ENCODE measurements around the gene GYPA.
"Not testable (repeated sequence)": the region's sequence is repeated elsewhere in the genome, so short reads cannot be mapped to it uniquely, and the experiment has no call there.

Gene GYPA

DNA sequence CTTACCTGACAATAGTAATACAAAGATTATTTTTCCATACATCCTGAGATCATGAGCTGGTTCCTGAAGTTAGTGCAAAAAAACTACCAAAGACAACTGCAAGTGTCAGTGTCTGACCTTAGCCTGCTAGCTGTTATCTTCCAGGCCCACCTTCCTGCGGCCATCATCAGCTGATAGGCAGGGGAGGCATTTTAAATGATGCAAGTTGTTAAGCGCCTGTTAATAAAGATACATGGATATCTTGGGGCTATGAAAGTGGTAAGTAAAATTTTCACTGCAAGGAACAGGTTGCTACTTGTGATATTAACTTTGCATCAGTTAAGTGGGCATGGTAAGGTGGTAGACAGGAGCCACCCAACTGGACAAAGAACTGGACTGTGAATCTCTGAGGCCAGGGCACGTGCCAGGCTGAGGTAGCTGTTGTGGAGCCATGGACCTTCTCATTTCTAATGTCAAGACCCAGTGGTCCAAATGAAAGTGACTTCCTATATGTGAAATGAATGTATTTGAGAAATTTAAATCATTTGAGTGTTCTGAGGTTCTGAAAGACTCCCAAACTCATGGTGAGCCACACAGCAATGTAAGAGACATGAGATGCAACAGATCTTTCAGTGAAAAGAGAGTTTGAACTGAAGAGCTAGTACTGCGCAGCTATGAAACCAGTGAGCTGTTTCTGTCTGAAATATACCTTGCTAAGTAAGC, at the start of gene GYPA:
Gene GYPA, minus strand, starts transcription at position 125 of the 702 bp plus-strand sequence. Its CDS starts 83 bp downstream, at position 42.
- not testable (repeated sequence) for DNase-seq

DNA sequence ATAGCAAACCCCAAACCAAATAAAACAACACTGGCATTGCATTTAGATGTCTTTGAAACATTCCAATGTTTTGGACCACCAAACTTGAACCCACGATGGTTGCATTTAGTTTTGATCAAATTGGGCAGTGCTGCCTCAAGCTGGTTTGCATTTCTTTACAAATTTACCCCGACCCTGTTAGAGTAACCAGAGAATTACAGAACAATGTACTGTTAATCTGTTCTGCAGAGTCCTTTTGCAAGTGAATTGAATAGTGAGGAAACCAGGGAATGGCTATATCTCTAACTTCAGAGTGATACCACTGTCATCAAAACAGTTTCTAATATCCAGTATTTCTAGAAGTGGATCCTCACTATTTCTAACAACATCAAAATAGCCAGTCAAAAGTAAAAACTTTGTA, 49.5 kb upstream of the GYPA start:
- DNase-seq: no peak

DNA sequence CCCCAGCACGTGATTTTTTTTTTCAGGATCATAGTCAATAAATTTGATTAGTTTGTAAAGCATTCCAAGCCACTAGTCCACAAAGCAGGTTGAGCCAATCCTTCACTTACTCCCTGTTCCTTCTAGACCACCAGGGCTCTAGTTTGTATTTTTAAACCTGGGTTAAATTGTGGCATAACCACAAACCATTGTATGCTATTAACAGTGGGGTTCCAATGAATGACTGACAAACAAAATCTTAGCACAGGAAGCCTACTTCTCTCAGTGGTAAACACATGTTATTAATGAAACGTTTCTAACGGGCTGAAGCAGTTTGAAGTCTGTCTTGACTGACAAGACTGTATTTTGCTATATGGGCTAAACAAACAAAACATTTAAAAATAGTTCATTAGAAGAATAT, 48.6 kb upstream of the GYPA start:
- no peak for DNase-seq

DNA sequence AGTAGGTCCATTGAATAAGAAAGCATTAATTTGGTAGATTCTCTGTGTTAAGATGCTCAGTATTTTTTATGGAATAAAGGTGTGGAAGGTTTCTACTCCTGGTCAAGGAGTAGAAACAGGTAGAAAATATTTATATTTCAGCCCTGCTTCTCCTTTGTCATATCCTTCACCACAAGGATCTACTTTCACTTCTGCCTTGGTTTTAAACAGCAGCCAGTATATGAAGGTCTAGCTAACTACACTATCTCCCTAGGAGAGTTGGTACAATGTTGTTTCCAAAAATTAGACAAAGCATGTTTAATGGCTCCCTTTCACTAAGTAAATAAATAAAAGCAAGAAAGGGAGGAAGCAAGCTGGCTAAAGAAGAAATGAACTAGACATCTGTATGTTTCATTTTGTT, 44.6 kb upstream of the GYPA start:
- DNase-seq: no peak

DNA sequence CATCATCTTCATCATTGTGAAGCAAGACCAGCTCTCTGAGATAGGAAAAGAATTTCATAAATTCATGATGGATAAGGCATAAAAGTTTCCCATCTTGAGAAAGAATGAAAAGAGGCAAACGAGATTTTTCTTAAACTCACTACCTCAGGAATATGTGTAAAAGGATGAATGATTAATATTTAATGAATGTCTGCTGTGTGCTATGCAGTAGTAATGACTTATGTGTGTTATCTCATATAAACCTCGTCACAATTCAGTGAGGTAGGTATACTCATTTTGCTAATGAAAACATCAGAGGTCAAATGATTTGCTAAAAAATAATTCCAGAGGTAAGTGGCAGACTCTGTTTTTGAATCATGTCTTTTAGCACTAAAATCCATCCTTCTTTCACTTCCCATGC, 42.6 kb upstream of the GYPA start:
- no peak for DNase-seq

DNA sequence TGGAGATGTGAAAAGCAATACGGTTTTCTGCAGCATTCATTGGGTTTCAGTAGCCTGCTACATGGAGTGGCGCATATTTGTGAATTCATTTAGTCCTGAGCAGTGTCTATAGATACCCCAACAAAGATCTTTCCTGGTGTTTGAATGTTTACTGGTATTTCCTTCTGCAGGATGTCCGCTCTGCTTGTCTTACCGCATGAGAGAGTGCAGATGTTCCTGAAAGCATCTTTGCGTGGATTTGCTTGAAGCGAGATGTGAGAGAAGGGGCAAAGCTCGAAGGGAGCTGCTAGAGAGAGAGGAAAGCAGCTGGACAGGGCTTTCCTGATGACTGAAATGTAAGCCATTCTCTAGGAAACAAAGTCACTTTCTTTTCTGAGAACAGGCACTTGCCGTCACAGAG, 40.9 kb upstream of the GYPA start:
- no peak for DNase-seq

DNA sequence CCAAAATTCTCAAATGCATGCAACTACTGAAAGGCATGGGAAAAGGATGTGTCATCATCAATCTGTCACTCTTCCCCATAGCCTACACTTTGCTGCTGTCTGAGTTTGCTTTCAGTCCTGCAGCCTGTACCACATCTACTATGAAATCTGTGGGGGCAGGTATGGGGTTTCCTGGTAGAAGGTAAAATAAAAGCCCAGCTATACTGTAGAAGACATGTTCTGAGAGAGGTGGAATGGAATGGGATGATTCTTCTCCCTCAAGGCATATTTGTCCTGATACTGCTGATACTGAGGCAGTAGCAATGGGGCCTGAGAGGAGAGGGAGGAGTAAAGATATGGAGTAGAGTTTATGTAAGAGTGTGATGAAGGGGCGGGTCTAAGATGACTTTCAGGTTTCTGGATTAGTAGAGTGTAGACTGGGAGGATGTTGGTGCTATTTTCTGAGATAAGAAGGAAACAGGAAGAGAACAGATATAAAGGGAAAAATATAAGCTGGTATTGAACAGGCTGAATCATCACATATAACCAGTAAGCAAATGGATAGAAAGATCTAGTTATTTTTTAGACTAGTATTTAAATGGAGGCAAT, 38.7 kb upstream of the GYPA start:
- no peak for DNase-seq

DNA sequence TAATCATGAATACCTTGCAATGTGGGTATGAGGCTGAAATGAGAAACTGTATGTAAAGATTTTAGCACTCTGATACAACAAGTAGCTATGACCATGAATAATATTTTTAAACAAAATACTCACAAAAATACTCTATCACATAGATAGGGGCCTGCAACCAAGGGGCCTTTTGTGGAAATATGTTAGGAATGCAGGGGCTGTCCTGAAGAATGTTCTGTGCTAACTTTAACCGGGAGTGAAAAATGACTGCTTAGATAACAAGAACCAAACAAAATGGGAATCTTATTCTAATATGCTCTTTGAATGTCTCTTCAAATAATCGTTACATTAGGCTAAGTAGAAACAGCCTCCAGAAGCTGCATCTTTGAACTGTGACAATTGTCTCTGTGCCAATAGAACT, 37.9 kb upstream of the GYPA start:
- DNase-seq: no peak

DNA sequence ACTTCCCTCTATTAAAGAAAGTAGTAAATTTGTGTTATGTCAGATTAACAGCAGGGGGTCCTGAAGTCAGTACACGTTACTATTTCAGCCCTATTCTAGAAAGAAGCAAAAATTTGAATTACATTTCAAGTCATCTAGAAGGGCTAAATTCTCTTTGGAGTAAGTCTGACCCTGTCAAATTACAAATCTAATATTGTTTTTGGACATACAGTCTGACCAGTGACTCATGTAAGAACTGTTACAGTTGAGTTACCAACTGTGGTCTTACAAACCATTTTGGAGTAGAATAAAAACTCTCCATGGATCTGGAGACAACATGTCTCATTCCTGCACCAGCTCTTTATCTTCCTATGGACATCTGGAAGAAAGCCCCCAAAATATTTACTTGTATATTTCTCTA, 36.0 kb upstream of the GYPA start:
- no peak for DNase-seq

DNA sequence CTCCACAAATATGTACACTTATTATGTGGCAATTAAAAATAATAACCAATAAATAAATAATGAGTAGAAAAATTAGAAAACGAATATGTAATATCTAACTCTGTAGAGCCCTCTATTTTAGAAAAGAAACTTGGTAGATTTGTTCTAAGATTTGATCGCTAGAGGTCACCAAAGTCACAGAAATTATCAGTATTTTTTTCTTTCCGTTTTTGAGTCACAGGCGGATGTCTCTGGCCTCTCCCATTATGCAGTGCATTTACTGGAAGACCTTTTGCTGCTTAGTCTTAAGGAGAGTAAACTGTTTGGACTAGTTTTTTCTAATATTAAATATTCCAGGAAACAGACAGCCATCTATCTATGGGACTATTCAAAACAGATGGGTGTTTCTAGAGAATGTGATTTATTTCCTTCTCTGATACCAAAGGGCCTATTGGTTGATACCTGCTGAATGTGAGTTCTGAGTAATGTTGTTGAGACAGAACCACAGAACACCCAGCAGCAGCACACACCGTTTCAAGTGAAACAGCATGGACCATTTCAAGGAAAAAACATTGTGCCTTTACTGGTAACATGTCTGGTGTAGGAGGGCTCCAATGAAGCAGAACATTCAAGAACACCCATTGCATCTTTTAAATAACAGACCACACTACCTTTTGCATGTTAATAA, 34.0 kb upstream of the GYPA start:
- DNase-seq: peak; percentile 41

DNA sequence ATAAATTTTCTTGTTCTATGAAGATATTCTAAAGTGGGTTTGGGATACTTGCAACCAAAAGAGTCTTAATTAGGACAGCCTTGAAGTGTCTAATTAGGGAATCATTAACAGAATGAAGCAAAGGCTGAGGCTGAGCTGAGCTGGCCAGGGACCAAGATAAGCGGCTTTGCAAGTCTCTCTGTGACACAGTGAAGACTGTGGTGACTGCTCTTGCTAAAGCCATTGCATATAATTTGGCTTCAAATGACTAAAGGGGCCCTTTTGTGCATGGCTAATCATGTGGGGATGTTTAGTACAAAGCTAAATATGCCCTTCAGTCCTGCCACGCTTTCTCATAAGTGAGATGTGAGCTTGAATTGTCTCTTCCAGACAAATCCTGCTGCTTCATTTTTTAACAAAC, 31.2 kb upstream of the GYPA start:
- no peak for DNase-seq

DNA sequence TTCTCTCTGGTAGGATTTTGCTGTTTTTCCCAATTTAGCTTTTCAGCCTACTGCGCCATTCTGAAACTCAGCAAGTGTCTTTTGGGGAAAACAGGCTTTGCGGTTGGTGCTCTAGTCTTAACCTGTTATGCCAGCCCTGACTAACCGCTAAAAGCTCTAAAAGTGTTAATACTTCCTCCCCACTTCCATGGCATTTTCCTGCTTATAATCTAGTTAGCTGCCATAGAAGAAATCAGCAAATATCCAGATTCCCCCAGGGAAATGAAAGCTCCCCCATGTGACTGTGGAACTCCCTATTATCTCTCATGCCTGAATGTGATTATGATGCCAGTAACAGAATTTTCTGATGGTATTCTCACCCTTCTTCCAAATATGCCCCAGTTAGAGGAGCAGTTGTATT, 28.7 kb upstream of the GYPA start:
- DNase-seq: no peak

DNA sequence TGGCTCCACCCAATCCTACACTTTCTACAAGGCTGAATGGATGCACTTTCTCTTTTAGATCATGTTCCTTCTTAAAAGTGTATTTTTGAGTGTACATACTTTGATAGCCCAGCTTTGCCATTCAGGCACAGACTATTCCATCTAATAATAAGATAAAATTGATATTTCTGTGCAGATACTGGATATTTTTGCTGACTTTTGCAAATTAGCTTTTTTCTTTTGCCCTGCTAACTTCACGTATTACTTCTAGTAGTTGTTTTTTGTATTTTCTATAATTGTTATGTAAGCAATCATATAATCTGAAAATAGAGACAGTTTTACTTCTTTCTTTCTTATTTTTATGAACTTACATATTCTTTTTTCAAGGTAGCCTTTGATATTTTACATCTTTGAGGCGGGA, 13.5 kb upstream of the GYPA start:
- DNase-seq: no peak

DNA sequence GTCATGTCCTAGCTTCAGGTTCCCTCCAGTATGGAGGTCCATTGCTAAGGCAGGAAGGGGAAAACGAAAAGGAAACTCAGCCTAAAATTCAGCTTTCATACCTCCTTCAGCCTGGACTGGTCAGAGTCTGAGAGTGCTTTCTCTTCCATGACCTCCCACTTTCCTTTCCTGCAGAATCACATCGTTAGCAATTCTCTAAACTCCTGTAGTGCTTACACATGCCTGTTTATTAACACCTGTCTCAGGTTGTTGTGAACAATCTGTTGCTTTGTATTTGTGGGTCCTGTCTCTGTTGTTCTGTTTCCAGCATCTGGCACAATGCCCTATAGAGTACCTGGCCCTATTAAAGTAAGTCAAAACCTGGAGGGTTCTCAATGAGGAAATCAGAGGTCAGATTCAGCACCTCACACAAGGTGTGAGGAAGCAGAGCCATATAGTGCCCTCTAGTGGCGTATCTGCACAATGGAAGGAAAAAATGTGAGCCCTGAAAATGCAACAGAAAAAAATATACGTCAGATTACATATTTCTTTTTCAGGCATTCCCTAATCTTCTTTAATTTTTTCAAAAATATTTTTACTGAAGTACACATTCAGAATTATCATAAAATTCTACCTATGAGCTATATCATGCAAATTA, 2.3 kb upstream of the GYPA start:
- DNase-seq: peak; percentile 55

DNA sequence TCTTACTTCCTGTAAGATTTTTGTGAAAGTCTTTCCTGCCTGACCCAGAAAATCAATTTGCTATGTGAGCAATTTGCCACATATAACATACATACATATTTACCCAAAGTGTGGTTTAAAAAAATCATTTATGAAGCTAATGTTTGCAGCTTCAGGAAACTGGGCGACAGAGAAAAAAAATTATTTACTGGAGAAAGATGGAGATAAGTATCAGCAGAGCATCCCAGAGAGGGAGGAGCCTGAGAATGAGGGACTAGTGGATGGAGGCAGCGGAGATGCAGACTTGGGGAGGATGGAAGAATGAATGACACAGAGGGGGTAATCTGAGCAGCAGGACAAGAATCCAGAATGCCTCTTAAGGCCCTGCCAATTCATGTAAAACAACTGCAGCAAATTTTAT, 975 bp upstream of the GYPA start:
- no peak for DNase-seq

DNA sequence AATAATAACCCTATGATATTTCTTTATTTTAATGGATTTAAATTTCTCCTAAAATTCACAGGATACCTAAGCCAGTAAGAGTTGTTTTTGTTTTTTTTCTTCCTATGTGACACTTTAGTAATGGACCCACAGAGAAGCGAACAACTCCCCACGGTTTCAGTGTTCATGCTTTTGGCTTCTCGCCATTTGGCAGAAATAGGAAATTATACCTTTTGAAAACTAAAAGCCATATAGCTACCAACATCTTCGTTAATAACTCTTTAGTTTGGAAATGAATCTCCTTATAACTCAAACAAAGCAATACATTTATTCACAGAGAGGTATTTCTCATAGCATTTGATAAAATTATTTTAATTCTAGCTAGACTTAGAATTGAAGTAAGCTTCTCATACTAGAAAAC, 527 bp downstream of the GYPA start:
- DNase-seq: not testable (repeated sequence)

DNA sequence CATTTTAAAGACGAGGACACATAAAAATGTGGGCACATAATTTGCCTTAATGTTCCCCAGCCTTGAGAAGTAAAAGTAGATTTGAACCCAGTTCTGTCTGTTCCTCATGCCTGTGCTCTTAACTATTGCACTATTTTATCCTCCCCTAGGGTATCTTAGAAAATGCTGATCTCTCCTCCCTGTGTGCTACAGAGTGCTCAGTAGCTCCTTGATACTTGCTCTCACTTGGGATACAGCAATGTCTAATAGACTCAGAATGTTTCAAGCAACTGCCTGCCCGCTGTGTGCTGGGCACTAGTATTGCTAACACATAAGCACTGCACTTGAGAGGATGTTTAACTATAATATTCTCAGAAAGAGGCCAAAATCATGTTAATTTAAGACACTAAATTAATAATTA, 971 bp downstream of the GYPA start:
- DNase-seq: not testable (repeated sequence)

DNA sequence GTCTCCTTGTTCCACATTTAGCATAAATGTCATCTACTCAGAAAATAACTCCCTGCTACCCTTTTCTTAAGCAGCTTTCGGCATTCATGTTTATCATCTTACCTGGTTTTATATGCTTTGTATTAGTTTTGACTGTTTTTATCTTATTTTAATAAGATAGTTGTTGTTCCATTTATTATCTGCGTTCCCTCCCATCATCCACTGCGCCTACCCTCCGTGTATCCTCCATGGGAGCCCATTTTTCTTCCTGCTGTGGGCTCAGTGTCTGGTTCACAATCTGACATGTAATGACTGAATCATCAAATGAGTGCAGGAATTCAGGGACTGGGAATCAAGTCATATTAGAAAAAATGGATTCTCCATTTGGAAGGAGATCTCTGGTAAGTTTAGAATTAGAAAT, 2.3 kb downstream of the GYPA start:
- not testable (repeated sequence) for DNase-seq

DNA sequence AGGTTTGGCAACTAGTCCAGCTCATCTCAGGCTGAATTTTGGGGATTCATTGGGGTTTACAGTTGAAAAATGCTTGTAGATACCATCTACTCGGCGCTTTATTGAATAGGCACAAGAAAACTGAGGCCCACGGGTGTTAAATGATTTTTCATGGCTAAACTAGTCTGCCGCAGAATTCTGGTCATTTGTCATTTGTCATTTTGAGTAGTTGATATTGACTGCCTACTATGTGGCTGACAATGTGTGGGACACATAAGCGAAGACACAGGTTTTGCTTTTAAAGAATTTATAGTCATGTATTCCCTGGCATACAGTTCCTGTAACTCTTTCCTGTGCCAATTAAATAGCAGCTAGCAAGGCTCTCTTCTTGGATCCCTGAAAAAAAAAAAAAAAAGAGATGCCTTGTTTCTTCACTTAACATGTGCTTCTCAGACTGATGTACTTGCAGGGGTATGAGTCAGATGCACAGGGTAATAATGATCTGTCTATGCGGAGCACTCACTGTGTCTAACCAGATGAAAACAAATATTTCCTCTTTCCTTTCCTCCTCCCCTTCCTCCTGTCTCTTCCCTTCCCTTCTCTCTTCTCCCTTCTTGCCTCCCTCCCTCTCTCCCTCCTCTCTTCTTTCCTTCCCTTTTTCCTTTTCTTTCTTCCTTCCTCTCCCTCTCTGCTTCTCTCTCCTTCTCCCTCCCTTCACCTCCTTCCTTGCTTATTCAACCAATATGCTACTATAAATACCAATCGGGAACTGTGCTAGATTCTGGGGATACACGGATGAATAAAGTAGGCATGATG, 3.2 kb downstream of the GYPA start:
- not testable (repeated sequence) for DNase-seq

DNA sequence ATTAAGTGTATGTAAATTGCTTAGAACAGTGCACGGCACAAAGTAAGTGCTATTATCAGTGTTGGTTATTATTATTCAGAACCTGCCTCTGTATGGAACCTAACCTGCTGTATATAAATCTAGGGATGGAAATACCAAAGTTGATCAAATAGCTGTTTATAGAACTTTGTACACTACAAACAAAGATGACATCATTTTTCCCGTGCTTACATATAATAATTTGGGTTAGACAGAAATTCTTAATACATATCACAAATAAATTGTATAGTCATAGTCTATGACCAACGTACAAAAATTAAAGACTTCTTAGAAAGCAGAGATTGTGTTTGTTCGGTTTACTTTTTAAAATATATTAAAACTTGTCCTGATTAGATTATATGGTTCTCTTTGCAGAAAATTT, 4.3 kb downstream of the GYPA start:
- DNase-seq: not testable (repeated sequence)

DNA sequence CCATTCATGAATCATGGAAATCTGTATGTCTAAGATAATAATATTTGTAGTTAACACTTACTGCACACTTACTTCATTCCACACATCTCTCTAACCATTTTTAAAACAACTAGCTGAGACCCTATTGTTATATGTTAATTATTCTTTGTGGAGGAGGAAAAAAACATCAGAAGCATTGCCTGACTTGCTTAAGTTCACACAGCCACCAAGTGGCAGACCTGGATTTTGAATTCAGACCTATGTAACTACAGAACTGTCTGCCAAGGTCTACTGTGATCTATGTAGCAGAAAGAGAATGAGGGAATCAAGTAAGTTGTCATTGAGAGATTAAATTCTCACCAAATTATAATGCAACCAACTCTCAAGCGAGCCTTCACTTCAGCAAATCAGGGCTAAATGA, 10.4 kb downstream of the GYPA start:
- not testable (repeated sequence) for DNase-seq

DNA sequence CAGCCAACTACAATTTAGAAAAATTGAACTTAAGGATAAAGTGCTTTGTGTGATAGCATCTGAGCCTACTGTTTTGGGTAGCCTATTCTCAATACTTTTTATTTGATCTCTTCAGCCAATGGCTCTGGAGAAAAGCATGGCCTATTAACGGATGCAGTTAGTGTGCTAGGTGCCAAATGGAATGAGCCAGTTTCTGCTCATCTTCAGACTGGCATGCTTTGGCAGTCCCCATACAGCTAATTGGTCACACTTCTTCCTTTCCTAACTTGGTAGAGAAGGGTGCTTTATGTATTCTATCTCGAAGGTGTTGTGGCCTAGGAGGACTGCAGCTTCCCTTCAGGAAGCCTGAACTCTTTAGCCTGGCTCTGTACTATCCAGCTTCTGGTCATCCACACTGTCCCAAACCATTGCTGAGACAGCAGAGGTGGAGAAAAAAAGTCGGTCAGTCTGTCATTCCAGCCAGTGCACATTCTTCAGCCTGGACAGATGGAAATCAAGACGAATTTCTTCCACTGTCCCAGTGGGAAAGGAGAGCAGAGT, 11.1 kb downstream of the GYPA start:
- not testable (repeated sequence) for DNase-seq

Measured in RPMI8226 (cell line).